ENCODE results near the gene TET3. TPM values are rescaled to one million over a fixed set of nuclear protein-coding genes. Genes with fewer than 3 reads are reported as not detected.

The TET3 gene
- total RNA-seq, 1 donor from 2014 or later: 10.6 TPM

- DNase-seq: no peak
Measured at GRCh38 chr2:74005786-74006185, 21.1 kb downstream of the TET3 start.

DNA sequence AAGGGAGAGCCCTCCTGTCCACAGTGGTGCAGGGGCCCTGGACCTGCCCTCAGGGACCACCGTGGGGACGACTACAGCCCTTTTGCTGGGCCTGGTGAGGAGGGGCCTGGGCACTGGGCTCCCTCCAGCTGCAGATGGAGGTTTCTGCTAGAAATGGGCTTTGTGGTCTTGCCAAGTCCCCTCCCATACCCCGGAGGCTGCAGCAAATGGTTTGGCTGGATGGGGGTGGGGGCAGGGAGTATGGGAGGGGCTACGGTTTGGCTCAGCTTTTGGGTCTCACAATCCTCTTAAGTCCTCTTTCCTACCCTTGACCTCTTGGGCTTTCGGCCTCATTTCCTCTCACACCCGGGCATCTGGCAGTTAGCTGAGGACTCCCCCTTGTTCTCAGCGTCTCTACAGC is 21.7 kb downstream of the TET3 start:
- peak; percentile 87 for DNase-seq

GRCh38 chr2:74007121-74007520 is 22.4 kb downstream of the TET3 start:
- no peak for DNase-seq

DNA sequence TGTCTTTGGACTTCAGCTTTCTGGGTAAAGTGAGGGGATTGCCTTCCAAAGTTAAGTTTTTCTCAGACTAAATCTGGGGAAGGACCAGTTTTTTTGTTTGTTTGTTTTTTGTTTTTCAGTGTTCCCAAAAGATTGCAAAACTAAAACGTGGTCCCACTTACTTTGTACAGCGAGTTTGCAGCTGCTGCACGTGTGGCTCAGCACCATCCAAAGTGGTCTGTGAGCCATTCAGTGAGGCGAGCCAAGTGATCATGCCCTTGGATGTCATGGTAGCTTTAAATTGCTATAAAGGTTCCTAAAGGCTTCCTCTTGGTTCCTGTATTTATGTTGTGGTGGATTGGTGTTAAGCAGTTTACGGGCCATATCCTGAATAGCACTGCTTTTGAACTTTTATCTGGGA is 23.0 kb downstream of the TET3 start:
- DNase-seq: peak; percentile 56

DNA sequence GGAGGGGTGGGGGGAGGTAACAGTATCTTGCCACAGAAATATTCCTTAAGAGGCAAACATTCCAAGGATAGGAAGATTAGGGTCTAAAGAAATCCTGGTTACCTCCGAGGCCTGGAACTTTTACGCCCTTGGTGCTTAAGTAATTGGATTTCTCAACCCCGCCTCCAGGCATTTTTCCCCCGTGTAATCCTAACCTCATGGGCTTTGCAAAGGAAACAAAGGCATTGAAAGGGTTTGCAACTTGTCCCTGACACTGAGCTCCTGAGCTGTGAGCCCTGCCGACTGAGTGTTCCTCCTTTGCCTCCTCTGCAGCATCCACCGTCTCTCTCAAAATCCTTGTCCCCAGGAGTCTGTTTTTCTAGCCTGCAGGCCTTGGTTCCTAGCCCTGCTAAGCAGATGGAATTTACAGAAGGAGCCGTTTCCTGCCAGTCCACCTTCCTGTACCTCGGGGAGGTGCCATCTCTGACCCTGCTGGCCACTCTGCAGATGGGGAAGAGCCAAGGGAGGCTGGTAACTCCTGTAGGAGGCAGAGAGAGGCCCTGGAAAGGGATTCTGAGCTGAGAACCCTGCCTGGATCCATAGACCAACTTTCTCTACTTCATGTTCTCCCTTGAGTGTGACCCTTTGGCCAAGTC is 24.2 kb downstream of the TET3 start:
- DNase-seq: no peak

DNA sequence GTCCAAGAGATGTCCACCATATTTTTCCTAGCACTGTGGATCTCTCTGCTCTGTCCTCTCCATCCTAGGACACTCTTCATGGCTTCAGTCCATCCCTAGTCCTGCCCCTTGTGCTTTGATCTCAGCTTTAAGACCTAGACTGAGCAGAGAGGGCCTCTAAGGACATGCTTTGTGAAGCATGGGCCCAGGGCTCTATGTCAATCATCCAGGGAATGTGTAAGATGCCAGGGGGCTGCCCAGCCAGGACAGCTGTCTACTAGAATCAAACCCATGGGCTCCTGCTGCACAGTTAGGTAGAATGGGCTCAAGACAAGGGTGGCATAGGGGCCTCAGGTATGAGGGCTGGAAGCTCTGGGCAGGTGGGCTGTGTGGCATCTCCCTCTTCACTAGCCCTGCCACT is 24.9 kb downstream of the TET3 start:
- DNase-seq: peak; percentile 51

DNA sequence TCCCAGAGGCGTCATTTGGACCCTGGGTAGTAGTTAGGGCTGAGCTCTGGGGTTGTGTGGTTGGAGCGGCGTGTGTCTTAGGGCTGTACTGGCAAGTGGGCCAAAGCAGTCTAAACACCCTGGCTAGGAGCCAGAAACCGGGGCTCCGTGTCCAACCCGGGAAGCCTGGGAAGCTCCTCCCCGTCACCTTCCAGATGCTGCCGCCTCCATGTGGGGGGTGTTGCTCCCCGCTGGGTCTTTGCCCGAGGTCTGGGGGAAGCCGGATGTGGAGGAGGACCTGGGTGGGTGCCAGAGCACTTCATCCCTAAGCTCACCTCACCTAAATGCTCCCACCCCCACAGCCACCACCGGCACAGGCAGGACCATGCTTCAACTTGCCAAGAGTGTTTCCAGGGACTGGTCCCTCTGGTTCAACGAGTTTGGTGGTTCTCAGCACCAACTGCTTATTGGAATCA is 25.4 kb downstream of the TET3 start:
- DNase-seq: peak; percentile 85

GRCh38 chr2:74011246-74011645 is 26.5 kb downstream of the TET3 start:
- no peak for DNase-seq

GRCh38 chr2:74014813-74015212 is 30.1 kb downstream of the TET3 start:
- DNase-seq: no peak

DNA sequence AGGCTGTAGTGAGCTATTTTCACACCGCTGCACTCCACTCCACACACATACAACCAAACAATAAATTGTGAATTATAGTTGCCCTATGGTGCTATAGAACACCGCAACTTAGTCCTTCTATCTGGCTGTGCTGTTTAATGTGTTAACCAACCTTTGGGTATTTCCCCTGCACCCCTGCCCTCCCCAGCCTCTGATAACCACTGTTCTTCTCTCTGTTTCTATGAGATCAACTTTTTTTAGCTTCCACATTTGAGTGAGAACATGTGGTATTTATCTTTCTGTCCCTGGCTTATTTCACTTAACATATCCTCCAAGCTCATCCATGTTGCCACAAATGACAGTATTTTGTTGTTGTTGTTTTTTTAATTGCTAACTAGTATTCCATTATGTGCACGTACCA is 32.5 kb downstream of the TET3 start:
- no peak for DNase-seq

GRCh38 chr2:74019516-74019915 is 34.8 kb downstream of the TET3 start:
- DNase-seq: no peak

GRCh38 chr2:74020702-74021406 is 36.1 kb downstream of the TET3 start:
- DNase-seq: no peak

GRCh38 chr2:74021407-74021755 is 36.7 kb downstream of the TET3 start:
- no peak for DNase-seq

- DNase-seq: no peak
Measured at GRCh38 chr2:74024216-74024615, 39.5 kb downstream of the TET3 start.

- DNase-seq: no peak
Measured at GRCh38 chr2:74025971-74026612, 41.4 kb downstream of the TET3 start.

DNA sequence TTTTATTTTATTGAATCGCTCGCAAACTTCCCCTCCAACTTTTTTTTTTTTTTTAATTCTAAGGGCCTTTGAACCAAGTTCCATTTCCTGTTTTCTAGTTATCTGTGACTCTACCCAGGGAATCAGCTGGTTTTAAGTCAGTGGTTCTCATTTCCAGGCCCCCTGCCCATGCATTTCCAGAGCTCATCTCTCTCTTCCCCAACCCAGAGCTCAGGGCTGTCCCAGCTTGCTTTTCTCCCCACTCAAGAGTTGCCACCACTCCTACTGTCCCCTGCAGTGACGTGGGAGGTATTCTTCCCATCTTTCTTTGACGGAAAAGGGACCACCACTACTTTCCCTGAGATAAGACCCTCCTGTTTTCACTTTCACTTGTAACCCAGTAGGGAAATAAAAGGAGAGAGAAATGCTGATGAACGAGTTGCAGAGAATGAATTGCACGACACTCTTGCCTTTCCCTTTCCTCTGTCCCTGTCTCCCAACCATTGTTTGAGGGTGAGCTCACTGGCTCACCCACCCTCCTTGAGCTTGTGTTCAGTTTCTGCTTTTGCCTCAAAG is 42.1 kb downstream of the TET3 start:
- no peak for DNase-seq

DNA sequence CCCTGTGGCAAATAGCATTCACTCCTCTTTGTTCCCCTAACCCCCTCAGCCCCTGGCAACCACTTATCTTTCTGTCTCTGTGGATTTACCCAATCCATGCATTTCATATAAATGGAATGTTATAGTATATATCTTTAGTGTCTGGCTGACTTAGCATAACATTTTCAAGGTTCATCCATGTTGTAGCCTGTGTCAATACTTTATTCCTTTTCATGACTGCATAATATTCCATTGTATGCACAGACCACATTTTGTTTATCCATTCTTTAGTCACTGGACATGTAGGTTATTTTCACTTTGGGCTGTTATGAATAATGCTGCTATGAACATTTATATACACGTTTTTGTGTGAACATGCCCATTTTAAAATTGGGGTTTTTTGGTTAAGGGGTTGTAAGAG is 42.8 kb downstream of the TET3 start:
- DNase-seq: no peak

GRCh38 chr2:74028290-74028689 is 43.6 kb downstream of the TET3 start:
- DNase-seq: no peak

DNA sequence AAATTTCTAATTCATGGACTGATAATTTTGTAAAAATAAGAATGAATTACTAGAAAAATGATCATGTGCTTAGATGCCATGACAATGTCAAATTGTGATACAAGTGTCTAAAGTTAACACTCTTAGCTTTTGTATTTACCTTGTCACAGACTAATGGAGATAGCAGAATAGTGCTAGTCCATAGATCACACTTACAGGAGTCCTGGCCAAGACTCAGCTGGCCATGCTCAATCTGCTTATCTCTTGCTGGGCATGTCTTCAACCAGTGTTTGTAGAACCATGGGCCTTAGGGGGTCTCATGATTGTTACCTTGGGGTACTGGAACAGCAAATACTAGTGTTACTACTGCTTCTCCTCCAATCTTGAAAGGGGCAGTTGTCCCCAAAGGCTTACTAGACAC is 44.0 kb downstream of the TET3 start:
- DNase-seq: no peak

- DNase-seq: no peak
Measured at GRCh38 chr2:74029714-74030397, 45.1 kb downstream of the TET3 start.

GRCh38 chr2:74031221-74031620 is 46.5 kb downstream of the TET3 start:
- DNase-seq: no peak

DNA sequence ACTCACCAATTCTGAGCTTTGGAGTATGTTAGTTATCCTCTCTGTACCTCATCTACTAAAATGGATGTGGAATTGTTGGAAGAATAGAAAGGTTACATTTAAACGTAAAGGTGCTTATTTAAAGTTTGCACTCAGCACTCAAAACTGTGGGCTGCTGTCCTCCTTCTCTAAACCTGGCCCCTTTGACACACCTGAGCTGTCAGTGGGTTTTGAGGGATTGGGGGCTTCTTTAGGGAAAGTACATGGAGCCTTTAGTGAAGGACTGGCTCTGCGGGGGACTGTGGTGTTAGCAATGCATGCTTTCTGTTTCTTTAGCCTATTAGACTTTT is 47.2 kb downstream of the TET3 start:
- no peak for DNase-seq

DNA sequence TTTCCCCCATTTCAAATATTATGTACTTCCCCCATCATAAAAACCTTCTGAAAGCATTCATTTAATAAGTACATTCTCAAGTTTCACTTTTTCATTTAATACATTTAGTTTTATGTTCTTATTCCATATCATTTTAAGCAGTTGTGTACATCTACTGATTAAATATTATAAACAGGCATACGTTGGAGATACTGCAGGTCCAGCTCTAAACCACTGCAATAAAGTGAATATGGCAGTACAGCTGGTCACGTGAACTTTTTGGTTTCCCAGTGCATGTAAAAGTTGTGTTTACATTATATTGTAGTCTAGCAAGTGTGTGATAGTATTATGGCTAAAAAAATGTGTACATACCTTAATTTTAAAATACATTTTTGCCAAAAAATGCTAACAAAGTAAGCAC is 48.7 kb downstream of the TET3 start:
- no peak for DNase-seq
